Dermis lymphatic vessel endothelial cell (primary cell): ENCODE results near the gene CASTOR1. TPM values are rescaled to one million over a fixed set of nuclear protein-coding genes. Genes with fewer than 3 reads are reported as not detected.

ENCODE experiments used
- total RNA-seq: library from RNA; depleted of rRNA; stranded (reverse); fragments of >200 nt; gene quantifications from 2 replicates; pipeline ENCODE4 v1.2.1, GENCODE V29; 2014

CASTOR1 gene
- total RNA-seq = 7.5 and 8.1 TPM in 2 replicates

DNA sequence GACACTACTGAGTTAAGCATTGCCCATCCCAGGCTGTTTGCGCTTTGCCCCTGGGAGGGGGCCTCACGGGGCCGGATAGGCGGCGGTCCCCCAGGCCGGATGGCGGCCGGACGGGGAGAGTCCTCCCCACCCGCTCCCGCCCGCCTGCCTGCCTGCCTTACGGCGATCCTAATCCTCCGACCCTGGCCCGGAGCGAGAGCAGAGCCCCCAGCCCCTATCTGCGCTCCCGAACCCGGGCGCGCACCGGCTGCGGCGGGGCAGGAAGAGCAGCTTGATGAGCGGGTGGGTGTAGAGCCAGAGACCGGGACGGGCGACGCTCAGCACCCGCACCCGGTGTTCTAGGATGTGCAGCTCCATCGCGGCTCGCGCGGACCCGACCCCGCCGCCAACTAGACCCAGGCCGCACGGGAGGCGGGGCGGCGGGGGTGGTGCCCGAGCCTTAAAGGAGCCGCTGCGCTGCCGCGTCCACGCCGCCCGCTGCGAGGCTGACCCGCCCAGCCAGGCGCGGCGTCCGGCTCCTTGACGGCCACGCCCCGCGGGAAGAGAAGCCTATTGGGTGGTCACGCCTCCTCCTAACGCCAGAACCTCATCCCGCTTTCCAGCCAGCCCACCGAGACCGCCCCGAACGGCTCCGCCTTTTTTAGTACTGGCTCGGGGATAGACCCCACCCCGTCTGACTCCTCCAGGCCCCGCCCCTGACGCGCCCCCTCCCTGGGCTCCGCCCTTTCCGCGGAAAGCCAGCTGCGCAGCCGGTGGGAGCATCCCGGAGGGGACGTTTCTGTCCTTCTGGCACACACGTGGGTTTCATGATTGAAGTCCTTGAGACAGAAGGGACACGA lies at the start of gene CASTOR1:
Gene CASTOR1 (minus strand): TSS at position 365 of the 839 bp plus-strand sequence. CDS start 8 bp downstream, at position 357.

DNA sequence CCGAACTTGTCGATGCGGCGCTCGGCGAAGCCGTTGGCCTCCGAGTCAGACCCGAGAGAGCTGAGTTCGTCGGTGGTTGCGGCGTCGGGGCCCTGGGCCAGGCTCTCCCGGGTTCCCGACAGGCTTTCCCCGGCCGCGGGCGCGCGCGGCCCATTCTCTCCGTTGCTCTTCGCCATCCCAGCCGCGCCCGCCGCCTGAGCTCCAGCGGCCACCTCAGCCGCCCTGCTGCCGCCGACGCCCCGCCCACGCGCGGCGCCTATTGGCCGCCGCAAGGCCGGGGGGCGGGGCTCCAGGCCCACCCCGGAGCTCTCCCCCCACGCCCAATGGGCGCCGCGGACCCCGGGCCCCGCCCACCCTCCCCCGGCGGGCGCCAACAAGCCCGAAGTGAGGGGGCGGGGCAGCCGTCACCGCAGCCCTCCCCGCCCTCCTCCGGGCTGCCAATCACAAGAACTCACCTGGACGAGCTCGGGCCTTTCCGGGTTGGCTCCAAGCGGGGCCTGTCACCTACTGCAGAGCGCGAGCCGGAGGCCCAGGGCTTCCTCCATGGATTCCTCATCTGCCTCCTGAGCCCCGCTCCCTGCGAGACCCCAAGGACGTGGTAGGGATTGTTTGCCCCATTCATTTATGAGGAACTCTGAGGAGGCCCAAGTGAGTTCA lies 37.5 kb upstream of the CASTOR1 start, which contains the start of gene TBC1D10A:
Gene TBC1D10A (minus strand): TSS at position 236 of the 657 bp plus-strand sequence. CDS start 60 bp downstream, at position 176.

DNA sequence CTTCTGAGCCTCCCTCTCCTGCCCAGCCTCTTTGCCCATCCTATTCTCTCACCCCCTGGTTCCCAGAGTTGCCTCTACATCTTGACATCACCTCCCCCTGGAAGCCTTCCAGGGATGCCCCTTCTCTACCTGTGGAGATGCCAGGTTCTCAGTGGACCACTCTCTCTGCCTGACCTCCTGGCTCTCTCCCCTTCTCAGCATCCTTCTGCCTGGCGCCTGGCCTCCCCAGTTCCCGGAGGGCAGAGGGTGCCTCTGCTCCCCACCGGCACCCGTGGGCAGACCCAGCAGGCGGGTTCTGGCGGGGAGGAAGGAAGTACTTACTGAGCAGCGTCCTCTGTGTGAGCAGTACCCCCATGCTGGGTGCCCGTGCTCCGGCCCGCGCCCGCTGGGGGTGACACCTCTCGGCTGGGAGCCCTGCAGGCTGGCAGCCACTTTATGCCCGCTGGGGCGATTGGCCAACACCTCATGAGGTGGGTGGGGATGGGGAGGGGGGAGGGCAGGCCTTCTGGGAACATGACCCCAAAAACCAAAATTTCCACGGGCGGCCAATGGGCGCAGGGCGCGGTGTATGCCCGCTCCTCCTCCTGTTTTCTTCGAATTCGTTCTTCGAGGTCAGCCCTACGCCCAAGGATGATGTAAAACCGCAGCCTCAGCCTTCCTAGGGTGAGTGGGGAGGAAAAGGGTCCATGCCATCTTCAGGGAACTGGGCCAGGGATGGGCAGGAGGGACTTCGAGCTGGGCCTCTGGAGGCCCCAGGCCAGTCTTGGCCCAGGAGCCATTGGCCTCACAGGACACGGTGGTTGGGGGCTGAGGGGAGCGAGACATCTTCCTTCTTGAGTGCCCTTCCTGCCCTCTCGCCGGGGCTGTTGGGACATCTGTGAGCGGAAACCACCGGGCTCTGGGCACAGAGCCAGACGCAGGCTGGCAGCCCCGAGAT lies 22.6 kb downstream of the CASTOR1 start, which contains the start of gene OSM:
Gene OSM (minus strand): TSS at position 407 of the 937 bp plus-strand sequence. CDS start 52 bp downstream, at position 355.

DNA sequence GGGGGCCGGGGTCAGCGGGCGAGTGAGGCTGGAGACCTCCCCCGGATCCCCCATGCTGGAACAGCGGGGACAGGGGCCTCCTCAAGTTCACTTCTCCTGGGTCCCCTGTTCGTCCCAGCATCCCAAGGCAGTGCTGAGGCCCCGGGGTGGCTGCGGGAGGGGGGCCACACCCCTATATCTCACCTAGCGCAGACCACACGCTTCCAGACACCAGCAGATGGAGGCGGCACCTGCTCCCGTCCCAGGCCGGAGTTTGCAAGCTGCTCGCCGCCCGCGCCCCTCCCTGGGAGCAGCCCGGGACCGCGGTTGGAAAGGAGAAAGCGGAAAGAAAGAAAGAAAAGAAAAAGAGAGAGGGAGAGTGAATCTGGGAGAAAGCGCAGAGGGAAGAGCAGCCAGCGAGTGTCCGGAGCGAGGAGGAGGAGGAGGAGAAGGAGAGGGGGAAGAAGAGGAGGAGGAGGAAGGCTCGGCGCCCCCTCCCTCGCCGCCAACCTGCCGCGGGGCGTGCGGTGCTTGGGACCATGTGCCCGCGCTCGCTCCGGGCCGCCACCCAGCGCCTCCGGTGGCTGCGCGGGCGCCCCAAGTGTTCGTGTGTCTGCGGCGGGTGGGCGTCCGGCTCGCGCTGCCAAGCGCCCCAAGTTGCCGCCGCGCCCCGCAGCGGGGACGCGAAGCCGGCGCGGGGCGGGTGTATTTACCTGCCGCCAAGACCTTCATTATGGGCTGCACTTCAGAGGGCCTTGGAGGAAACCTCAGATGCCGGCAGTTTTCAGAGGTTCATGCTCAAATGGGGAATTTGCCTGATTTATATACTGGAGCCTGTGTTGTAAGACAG lies 43.1 kb downstream of the CASTOR1 start, which contains the start of gene LIF:
Gene LIF (minus strand): TSS at position 775 of the 829 bp plus-strand sequence. CDS start 64 bp downstream, at position 711.

Other genes with a start within 250 kb of the CASTOR1 start
- not detected in 2 replicates for gene HORMAD2, start 209.0 kb downstream of the CASTOR1 start, total RNA-seq
- 0.11 and 0.34 TPM in 2 replicates for gene LIF, start 42.7 kb downstream of the CASTOR1 start, total RNA-seq
- not detected in 2 replicates for gene OSM, start 22.7 kb downstream of the CASTOR1 start, total RNA-seq
- 8.1 TPM in 2 replicates for gene TBC1D10A, start 37.4 kb upstream of the CASTOR1 start, total RNA-seq
- 15.8 and 19.6 TPM in 2 replicates for gene SF3A1, start 67.4 kb upstream of the CASTOR1 start, total RNA-seq
- 1.3 and 1.5 TPM in 2 replicates for gene CCDC157, start 67.5 kb upstream of the CASTOR1 start, total RNA-seq
- 17.5 and 21.7 TPM in 2 replicates for gene RNF215, start 97.9 kb upstream of the CASTOR1 start, total RNA-seq
- gene SEC14L2, start 107.5 kb upstream of the CASTOR1 start, total RNA-seq = 16.1 and 16.6 TPM in 2 replicates
- gene MTFP1, start 136.3 kb upstream of the CASTOR1 start, total RNA-seq = 16.6 and 17.4 TPM in 2 replicates
- gene SEC14L3, start 182.5 kb upstream of the CASTOR1 start, total RNA-seq = not detected in 2 replicates
- gene SEC14L4, start 216.2 kb upstream of the CASTOR1 start, total RNA-seq = 0.17 TPM in 1 of 2 replicates, not detected in the other